HG03571 (cell line): ENCODE data around the gene RRM1.
"Not testable (repeated sequence)": the region's sequence is repeated elsewhere in the genome, so short reads cannot be mapped to it uniquely, and the experiment has no call there.

Experiments
- ATAC-seq: cut with Tn5 transposase; IDR thresholded peaks from one replicate; pipeline ENCODE4 v1.9.1; 2021; ENCODE audit not compliant: unreplicated experiment

Gene RRM1

GRCh38 chr11:4076774-4077173 lies 17.8 kb upstream of the RRM1 start:
- ATAC-seq = no peak

DNA sequence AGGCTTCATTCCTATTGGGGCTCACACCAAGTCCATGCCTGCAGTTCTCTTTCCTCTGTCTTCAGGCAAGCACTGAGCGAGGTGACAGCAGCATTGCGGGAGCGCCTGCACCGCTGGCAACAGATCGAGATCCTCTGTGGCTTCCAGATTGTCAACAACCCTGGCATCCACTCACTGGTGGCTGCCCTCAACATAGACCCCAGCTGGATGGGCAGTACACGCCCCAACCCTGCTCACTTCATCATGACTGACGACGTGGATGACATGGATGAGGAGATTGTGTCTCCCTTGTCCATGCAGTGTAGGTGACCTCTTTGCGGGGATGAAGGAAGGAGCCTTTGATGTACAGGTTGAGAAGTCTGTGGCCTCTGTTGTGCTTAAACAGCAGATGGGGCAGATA lies 11.4 kb upstream of the RRM1 start:
- ATAC-seq = no peak

DNA sequence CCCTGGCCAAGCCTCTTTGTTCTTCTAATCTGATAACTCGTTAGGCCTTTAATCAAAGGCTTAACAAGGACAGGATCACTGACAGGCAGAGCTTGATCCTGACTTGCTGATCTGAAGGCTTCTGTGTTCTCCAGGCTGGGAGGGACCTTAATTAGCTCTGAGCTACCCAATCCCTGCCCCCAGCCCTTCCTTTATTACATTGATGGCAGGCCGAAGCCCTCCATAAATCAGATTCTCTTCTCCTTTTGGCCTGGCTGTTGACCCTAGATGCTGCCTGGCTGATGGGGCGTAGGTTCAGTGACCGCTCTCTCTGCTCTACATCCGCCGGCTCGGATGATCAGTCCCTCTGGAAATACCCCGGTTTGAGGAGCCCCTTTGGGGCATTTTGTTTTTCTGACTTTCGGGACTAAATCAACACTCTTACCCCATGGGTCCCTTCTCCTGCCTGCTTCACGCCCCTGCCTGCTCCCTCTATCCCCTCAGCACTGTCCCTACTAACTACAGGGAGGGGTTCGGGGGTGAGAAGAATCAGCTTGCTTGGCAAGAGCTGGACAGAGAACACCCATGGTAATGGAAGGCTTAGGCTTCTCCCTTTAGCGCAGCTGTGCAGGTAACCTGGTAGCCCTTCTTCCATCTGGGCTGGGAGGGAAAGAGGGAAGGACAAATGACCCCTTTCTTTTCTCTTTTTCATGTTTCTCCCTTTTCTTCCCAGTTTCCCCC lies 10.0 kb upstream of the RRM1 start:
- no peak for ATAC-seq

GRCh38 chr11:4085575-4085974 lies 9.0 kb upstream of the RRM1 start:
- no peak for ATAC-seq

- ATAC-seq = no peak
Measured at GRCh38 chr11:4086575-4087353, 7.8 kb upstream of the RRM1 start.

GRCh38 chr11:4087551-4087950 lies 7.0 kb upstream of the RRM1 start:
- no peak for ATAC-seq

- no peak for ATAC-seq
Measured at GRCh38 chr11:4090258-4090657, 4.3 kb upstream of the RRM1 start.

GRCh38 chr11:4092026-4092425 lies 2.6 kb upstream of the RRM1 start:
- ATAC-seq = no peak

GRCh38 chr11:4093519-4094347 lies 866 bp upstream of the RRM1 start:
- ATAC-seq = no peak

DNA sequence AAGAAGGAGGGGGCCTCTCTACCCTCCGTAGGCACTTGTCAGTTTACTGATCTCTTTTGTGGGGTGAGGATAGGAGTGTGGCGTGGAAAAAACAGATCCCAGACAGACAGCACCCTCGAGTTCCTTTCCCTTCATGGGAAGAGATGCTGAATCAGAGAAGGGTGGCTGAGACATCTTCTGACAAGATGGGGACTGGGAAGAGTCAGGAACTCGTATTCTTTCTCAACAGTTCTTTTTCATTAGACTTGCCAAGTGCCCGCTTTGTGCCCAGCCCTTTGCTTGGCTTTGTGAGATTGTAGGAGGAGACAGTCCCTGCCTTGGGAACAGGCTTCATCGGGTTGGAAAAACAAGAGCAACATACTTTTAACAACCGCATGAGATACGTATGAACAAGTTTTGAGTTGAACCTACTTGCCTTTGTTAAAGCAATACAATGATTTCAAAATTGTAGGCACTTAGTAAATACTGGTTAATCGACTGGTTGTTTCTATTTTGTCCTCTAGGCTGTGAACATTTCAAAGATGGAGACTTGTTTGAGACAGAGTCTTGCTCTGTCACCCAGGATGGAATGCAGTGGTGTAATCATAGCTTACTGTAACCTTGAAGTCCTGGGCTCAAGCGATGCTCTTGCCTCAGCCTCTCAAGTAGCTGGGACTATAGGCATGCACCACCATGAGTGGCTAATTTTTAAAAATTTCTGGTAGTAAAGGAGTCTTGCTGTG lies 1.1 kb downstream of the RRM1 start:
- no peak for ATAC-seq

DNA sequence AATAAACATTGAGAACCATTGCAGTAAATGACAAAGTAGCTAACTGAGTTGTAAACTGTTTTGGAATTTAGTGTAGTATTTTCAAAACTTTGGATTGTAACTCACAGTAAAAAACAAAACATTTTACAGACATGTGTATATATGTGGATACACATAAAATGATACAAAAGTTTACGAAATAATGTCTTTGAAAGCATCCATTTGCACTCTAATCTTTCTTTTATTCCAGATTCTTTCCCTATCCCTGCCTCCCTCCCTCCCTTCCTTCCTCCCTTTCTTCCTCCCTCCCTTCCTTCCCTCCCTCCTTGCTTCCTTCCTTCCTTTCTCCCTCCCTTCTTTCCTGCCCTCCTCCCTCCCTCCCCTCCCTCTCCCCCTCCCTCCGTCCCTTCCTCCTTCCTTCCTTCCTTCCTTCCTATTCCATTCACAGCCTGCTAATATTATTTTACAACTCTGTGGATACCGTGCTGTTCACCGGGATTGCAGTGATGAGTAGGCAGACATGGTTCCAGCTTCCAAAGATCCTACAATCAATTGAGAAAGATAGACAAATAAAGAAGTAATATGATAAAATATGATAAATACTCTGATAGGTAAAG lies 3.5 kb downstream of the RRM1 start:
- ATAC-seq = no peak

GRCh38 chr11:4102711-4103110 lies 8.1 kb downstream of the RRM1 start:
- no peak for ATAC-seq

GRCh38 chr11:4103269-4103668 lies 8.7 kb downstream of the RRM1 start:
- ATAC-seq = no peak

DNA sequence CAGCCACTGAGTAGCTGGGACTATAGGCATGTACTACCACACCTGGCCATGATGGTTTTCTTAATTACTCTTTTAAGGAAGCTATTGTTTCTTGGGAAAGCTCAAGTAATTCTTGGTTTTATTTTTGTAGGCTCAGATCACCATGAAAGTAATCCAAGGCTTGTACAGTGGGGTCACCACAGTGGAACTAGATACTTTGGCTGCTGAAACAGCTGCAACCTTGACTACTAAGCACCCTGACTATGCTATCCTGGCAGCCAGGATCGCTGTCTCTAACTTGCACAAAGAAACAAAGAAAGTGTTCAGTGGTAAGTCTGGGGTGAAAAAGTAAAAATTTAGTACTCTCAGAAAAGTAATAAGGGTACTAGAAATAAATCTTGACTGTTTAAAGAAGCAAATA lies 11.3 kb downstream of the RRM1 start:
- ATAC-seq = no peak

GRCh38 chr11:4111834-4112233 lies 17.2 kb downstream of the RRM1 start:
- no peak for ATAC-seq

DNA sequence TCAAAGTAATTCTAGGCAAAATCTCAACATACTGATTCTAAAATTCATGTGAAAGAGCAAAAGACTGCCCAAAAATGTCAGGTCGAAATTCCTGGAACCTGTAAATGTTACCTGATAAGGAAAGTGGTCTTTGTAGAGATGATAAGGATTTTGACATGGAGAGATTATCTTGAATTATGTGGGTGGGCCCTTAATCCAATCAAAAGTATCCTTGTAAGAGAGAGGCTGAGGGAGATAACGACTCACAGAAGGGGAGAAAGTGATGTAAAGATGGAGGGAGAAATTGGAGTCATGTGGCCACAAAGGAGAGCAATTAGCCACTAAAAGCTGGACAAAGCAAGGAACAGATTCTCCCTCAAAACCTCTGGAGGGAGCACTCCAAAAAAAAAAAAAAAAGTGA lies 20.5 kb downstream of the RRM1 start:
- no peak for ATAC-seq

DNA sequence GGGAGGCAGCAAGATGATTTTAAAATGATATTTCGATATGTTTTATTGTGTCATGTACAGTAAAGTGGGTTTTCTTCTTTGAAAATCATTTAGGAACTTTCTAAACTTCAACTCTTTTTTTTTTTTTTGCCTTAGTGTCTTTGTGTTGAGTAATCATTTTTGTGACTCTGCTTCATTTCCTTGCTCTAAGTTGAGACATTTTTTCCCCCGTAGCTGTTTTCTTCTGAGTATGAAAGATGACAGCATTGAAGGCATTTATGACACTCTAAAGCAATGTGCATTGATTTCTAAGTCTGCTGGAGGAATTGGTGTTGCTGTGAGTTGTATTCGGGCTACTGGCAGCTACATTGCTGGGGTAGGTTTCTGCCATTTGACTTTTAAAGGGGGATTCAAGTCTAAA lies 23.5 kb downstream of the RRM1 start:
- no peak for ATAC-seq

GRCh38 chr11:4123218-4123617 lies 28.6 kb downstream of the RRM1 start:
- ATAC-seq = no peak

GRCh38 chr11:4125141-4125540 lies 30.5 kb downstream of the RRM1 start:
- ATAC-seq = no peak

GRCh38 chr11:4127357-4127756 lies 32.8 kb downstream of the RRM1 start:
- no peak for ATAC-seq

DNA sequence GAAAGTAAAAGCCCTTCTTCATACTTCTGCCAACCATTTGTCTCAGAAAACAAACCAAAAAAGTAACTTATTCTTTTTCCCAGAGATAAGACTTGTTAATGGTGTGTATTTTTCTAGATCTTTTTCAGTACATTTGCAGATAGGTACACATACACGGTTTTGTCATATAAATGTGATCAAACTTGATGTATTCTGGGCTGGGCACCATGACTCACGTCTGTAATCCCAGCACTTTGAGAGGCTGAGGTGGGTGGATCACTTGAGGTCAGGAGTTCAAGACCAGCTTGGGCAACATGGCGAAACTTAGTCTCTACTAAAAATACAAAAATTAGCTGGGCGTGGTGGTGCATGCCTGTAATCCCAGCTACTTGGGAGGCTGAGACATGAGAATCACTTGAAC lies 35.6 kb downstream of the RRM1 start:
- ATAC-seq = not testable (repeated sequence)
